Measurements from ENCODE around the gene INO80.
A peak's percentile ranks its signal among the peaks of the same experiment; 100 is the strongest.

INO80 gene

GRCh38 chr15:40942337-40942854, 173.7 kb downstream of the INO80 start:
- POLR2A ChIA-PET, result interaction anchor here (0.8 to 1.0 kb wide), 2 partner anchors 11 to 19 kb away, joined by 3 to 4 read pairs; partner anchors contain the start of gene CHAC1
- CTCF ChIA-PET, result interaction anchor here (0.7 to 5.4 kb wide), 38 partner anchors 10 to 479 kb away, joined by 3 to 167 read pairs (median 6); partner anchors contain the start of genes CHAC1, CHP1, DLL4 and EXD1
- no peak for DNase-seq (ENCODE audit: extremely low spot score)
- TF ChIP-seq CTCF (IDR thresholded peaks at IDR 0.05; ENCODE audit: control extremely low read depth, extremely low read depth, low read depth, missing control alignments), result no peak

GRCh38 chr15:40941528-40942336, 174.3 kb downstream of the INO80 start:
- POLR2A ChIA-PET, result interaction anchor here (0.9 to 1.0 kb wide), 2 partner anchors 11 to 18 kb away, joined by 3 to 4 read pairs; partner anchors contain the start of gene CHAC1

GRCh38 chr15:40941068-40941527, 175.0 kb downstream of the INO80 start:
- POLR2A ChIA-PET, result interaction anchor here (0.6 to 1.0 kb wide), 3 partner anchors 12 to 17 kb away, joined by 3 to 4 read pairs (median 4); partner anchors contain the start of gene CHAC1
- no peak for TF ChIP-seq CTCF (IDR thresholded peaks at IDR 0.05; ENCODE audit: control extremely low read depth, extremely low read depth, low read depth, missing control alignments)
- DNase-seq (ENCODE audit: extremely low spot score), result no peak
- CTCF ChIA-PET, result interaction anchor here (0.9 to 5.4 kb wide), 50 partner anchors 12 to 480 kb away, joined by 3 to 167 read pairs (median 5); partner anchors contain the start of genes CHAC1, CHP1, DLL4 and EXD1

More at GRCh38 chr15:40941528-40942336, 174.3 kb downstream of the INO80 start:
- TF ChIP-seq CTCF (IDR thresholded peaks at IDR 0.05; ENCODE audit: control extremely low read depth, extremely low read depth, low read depth, missing control alignments), result peak; percentile 93
- peak; percentile 91 for DNase-seq (ENCODE audit: extremely low spot score)
- CTCF ChIA-PET, result interaction anchor here (0.8 to 5.4 kb wide), 52 partner anchors 11 to 480 kb away, joined by 3 to 167 read pairs (median 5); partner anchors contain the start of genes CHAC1, CHP1, DLL4 and EXD1

GRCh38 chr15:40940296-40940801, 175.7 kb downstream of the INO80 start:
- ChIA-PET POLR2A (interaction anchor here (0.6 kb wide), 1 partner anchor 12 kb away, joined by 4 read pairs; no protein-coding TSS in a partner anchor), CTCF (interaction anchor here (0.7 to 5.4 kb wide), 25 partner anchors 12 to 314 kb away, joined by 3 to 167 read pairs (median 5); partner anchors contain the start of genes CHAC1, DLL4 and VPS18)
- DNase-seq (ENCODE audit: extremely low spot score), result no peak
- TF ChIP-seq CTCF (IDR thresholded peaks at IDR 0.05; ENCODE audit: control extremely low read depth, extremely low read depth, low read depth, missing control alignments), result no peak

- ChIA-PET POLR2A (no interaction called here), CTCF (interaction anchor here (5.2 to 5.4 kb wide), 2 partner anchors 12 to 32 kb away, joined by 73 to 167 read pairs; partner anchors contain the start of gene DLL4)
- no peak for DNase-seq (ENCODE audit: extremely low spot score)
- no peak for TF ChIP-seq CTCF (IDR thresholded peaks at IDR 0.05; ENCODE audit: control extremely low read depth, extremely low read depth, low read depth, missing control alignments)
These were observed 177.6 kb downstream of the INO80 start for GRCh38 chr15:40938536-40938870.

Measured in GM10248 (cell line).